PC-3 (cell line): ENCODE data around the gene RALGAPA1.

Source experiments
- EZH2 ChIP-seq: fragments of 300-600 bp; sonication (generic); IDR thresholded peaks from one replicate; pipeline ENCODE4 v1.6.1; 2017; ENCODE audit warnings: antibody characterized with exemption, mild to moderate bottlenecking, low read length; ENCODE audit not compliant: unreplicated experiment
- EZH2phosphoT487 ChIP-seq: fragments of 300-600 bp; sonication (generic); IDR thresholded peaks from 2 replicates; pipeline ENCODE4 v1.6.1; 2018; ENCODE audit warnings: mild to moderate bottlenecking, antibody characterized with exemption, low read length, borderline replicate concordance
- TF ChIP-seq, protein P1 (sequence below): fragments of 300-600 bp; sonication (generic); conservative IDR thresholded peaks from 2 replicates; pipeline ENCODE4 v1.5.1; 2017; ENCODE audit warnings: antibody characterized with exemption, low read depth, mild to moderate bottlenecking, low read length

DNA sequence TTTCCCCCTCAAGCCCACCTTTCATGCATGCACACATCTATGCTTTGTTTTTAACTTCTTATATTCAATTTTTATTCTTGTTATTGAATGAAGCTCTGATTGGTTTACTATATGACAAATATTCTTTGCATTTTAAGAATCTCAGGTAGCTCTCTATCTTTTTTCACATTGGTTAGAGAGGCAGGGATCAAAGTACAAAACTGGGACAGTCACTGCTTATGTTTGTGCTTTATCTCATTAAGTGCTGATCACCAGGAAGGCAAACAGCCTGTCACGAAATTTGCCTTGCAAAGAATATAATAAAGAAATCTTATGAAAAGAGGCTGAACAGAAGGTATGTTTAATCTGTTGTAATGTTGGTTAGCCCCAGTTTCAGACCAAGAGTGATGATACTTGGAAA lies 304.8 kb downstream of the RALGAPA1 start:
- TF ChIP-seq, protein P1, sequence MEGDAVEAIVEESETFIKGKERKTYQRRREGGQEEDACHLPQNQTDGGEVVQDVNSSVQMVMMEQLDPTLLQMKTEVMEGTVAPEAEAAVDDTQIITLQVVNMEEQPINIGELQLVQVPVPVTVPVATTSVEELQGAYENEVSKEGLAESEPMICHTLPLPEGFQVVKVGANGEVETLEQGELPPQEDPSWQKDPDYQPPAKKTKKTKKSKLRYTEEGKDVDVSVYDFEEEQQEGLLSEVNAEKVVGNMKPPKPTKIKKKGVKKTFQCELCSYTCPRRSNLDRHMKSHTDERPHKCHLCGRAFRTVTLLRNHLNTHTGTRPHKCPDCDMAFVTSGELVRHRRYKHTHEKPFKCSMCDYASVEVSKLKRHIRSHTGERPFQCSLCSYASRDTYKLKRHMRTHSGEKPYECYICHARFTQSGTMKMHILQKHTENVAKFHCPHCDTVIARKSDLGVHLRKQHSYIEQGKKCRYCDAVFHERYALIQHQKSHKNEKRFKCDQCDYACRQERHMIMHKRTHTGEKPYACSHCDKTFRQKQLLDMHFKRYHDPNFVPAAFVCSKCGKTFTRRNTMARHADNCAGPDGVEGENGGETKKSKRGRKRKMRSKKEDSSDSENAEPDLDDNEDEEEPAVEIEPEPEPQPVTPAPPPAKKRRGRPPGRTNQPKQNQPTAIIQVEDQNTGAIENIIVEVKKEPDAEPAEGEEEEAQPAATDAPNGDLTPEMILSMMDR = no peak
- TF ChIP-seq EZH2phosphoT487 = no peak
- no peak for TF ChIP-seq EZH2
